PC-9 (cell line): ENCODE data around the gene R3HDM1. TPM values are rescaled to one million over a fixed set of nuclear protein-coding genes. Genes with fewer than 3 reads are reported as not detected.

ENCODE experiments used
- BruUV-seq: library from RNA; stranded (reverse); fragments of 400-500 nt; replicated peaks from 2 replicates; lab custom pipeline; 2021; lab: Mats Ljungman, UMichigan
- CTCF ChIA-PET: fragments of 300-600 bp; sonication (Branson Sonifier 250); formaldehyde crosslinking; loops from one replicate; lab custom pipeline; 2022; ENCODE audit warnings: antibody characterized with exemption; lab: Charles Lee
- POLR2A ChIA-PET: fragments of 300-600 bp; sonication (Branson Sonifier 250); formaldehyde crosslinking; loops from one replicate; lab custom pipeline; 2022; ENCODE audit warnings: antibody characterized with exemption; ENCODE audit not compliant: unreplicated experiment; lab: Charles Lee
- DNase-seq, 2 experiments: peaks; one replicate each; pipeline versions ENCODE4 v3.0.0 to v3.0.0-alpha.2; 2015 to 2022; ENCODE audit warnings: mixed read lengths in 1 of 2
- H2AFZ ChIP-seq: fragments of 200-600 bp; sonication (generic); 2 replicates; pipeline ENCODE4 v1.8.1; 2017; ENCODE audit warnings: antibody characterized with exemption
- H3F3A ChIP-seq: fragments of 200-600 bp; sonication (generic); 2 replicates; pipeline ENCODE4 v1.8.1; 2017; ENCODE audit warnings: antibody characterized with exemption, mild to moderate bottlenecking, low read depth; ENCODE audit not compliant: insufficient read depth
- H3K27ac ChIP-seq: fragments of 200-600 bp; sonication (generic); 2 replicates; pipeline ENCODE4 v1.6.1; 2016; ENCODE audit warnings: mixed run types
- H3K27me3 ChIP-seq: fragments of 200-600 bp; sonication (generic); 2 replicates; pipeline ENCODE4 v1.6.1; 2016; ENCODE audit warnings: low read depth, mixed run types; ENCODE audit not compliant: insufficient read depth
- H3K36me3 ChIP-seq: fragments of 200-600 bp; sonication (generic); 2 replicates; pipeline ENCODE4 v1.6.1; 2016; ENCODE audit warnings: low read depth, mixed run types
- H3K4me1 ChIP-seq: fragments of 200-600 bp; sonication (generic); replicated peaks from 2 replicates; pipeline ENCODE4 v1.6.1; 2016; ENCODE audit warnings: mixed run types; ENCODE audit not compliant: insufficient read depth
- H3K4me2 ChIP-seq: fragments of 200-600 bp; sonication (generic); 2 replicates; pipeline ENCODE4 v1.6.1; 2017; ENCODE audit warnings: mixed run types
- H3K4me3 ChIP-seq: fragments of 200-600 bp; sonication (generic); 2 replicates; pipeline ENCODE4 v1.6.1; 2016; ENCODE audit warnings: mixed run types
- H3K79me2 ChIP-seq: fragments of 200-600 bp; sonication (generic); 2 replicates; pipeline ENCODE4 v1.6.1; 2017; ENCODE audit warnings: low read depth, mixed run types
- H3K9me2 ChIP-seq: fragments of 200-600 bp; sonication (generic); 2 replicates; pipeline ENCODE4 v1.8.1; 2017; ENCODE audit warnings: mild to moderate bottlenecking; ENCODE audit not compliant: insufficient read depth
- H3K9me3 ChIP-seq: fragments of 200-600 bp; sonication (generic); 2 replicates; pipeline ENCODE4 v1.8.1; 2016; ENCODE audit warnings: low read depth; ENCODE audit not compliant: insufficient read depth
- H4K20me1 ChIP-seq: fragments of 200-600 bp; sonication (generic); 2 replicates; pipeline ENCODE4 v1.8.1; 2017; ENCODE audit not compliant: insufficient read depth
- CTCF ChIP-seq: fragments of 200-600 bp; sonication (generic); conservative IDR thresholded peaks from 2 replicates; pipeline ENCODE4 v1.6.1; 2017; ENCODE audit warnings: mixed run types, antibody characterized with exemption, mild to moderate bottlenecking, moderate library complexity
- EZH2 ChIP-seq: fragments of 200-600 bp; sonication (generic); IDR thresholded peaks from 2 replicates; pipeline ENCODE4 v1.8.0; 2017; ENCODE audit warnings: antibody characterized with exemption, low read depth
- intact Hi-C: fragments of 100-400 bp; cut with micrococcal nuclease; formaldehyde crosslinking; loops from one replicate; pipeline ENCODE4 v1.10.0; 2022; ENCODE audit not compliant: unreplicated experiment
- total RNA-seq: library from RNA; stranded (reverse); gene quantifications from 2 replicates; pipeline ENCODE4 v1.2.3, GENCODE V29; 2021

Gene R3HDM1
- total RNA-seq, 1 experiment from 2014 or later, result 36.7 TPM

- intact Hi-C loops, result no loop called here
- no peak for DNase-seq
- no TSS peak for BruUV-seq
- no peaks in the 10 kb centered on the region for H3K79me2 ChIP-seq
- H2AFZ ChIP-seq, result no peak overlapping the region
- CTCF ChIA-PET, result no interaction called here
- H4K20me1 ChIP-seq, result no peaks in the 10 kb centered on the region
- TF ChIP-seq EZH2 (no peak), CTCF (no peak)
- no peaks in the 10 kb centered on the region for H3K27me3 ChIP-seq
- no peaks in the 10 kb centered on the region for H3K4me1 ChIP-seq
- no peaks in the 10 kb centered on the region for H3F3A ChIP-seq
- H3K4me3 ChIP-seq, result no peak overlapping the region
- POLR2A ChIA-PET, result no interaction called here
- H3K9me3 ChIP-seq, result no peaks in the 10 kb centered on the region
- no peaks in the 10 kb centered on the region for H3K9me2 ChIP-seq
- no peak overlapping the region for H3K27ac ChIP-seq
- no peak overlapping the region for H3K4me2 ChIP-seq
- no peaks in the 10 kb centered on the region for H3K36me3 ChIP-seq
Observed at GRCh38 chr2:135570884-135571283, 39.6 kb downstream of the R3HDM1 start.

DNA sequence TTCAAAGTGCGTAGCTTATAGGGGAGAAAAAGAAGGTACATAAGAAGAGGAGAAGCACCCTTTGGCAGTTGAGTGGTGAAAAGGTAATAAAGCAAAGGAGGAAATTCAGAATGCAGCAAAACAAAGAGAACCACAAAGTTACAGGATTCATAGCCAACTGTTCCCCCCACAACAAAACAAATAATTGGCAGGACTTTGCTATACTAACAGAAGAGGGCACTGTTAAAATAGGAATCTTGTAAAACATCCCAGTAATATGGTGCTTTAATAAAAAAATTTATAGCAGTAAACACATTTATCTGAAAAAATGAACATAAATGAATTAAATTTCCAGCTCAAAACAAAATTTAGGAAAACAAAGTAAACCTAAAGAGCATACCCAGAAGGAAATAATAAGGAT lies 42.3 kb downstream of the R3HDM1 start:
- Histone ChIP-seq H3K4me3 (no peak overlapping the region), H3K4me1 (no peaks in the 10 kb centered on the region), H3K9me3 (no peaks in the 10 kb centered on the region), H3K4me2 (no peak overlapping the region), H2AFZ (no peak overlapping the region), H3K9me2 (no peaks in the 10 kb centered on the region), H3K36me3 (no peaks in the 10 kb centered on the region), H3F3A (no peaks in the 10 kb centered on the region), H3K27me3 (no peaks in the 10 kb centered on the region), H3K79me2 (no peaks in the 10 kb centered on the region), H4K20me1 (no peaks in the 10 kb centered on the region), H3K27ac (no peak overlapping the region)
- no peak for DNase-seq
- no peak for TF ChIP-seq EZH2
- TF ChIP-seq CTCF, result no peak
- intact Hi-C loops, result no loop called here
- CTCF ChIA-PET, result interaction anchor here (0.7 kb wide), 1 partner anchor 893 kb away, joined by 3 read pairs; no protein-coding TSS in a partner anchor
- BruUV-seq, result no TSS peak
- POLR2A ChIA-PET, result no interaction called here

DNA sequence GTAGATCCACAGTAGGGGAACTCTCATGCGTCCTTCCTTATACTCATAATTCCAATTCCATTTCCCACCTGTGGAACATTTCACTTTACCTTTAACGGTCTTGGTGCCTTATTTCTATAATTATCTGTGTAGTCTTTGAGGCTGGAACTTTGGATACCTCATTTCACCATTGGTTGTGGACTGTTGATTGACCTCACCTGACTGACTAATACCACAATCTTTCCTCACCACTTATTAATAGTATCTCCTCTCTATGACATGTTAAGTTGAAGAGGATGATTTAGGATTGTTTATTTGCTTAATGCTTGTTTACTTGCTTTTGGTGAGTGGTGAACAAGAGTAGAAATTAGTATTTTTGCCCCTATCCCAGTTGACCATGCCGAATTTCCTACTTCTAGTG lies 50.0 kb downstream of the R3HDM1 start:
- POLR2A ChIA-PET, result no interaction called here
- Histone ChIP-seq H3K36me3 (no peaks in the 10 kb centered on the region), H3K4me3 (no peak overlapping the region), H3K27ac (no peak overlapping the region), H3K4me1 (no peaks in the 10 kb centered on the region), H3K27me3 (no peaks in the 10 kb centered on the region), H3F3A (no peaks in the 10 kb centered on the region), H4K20me1 (no peaks in the 10 kb centered on the region), H3K9me3 (no peaks in the 10 kb centered on the region), H3K4me2 (no peak overlapping the region), H3K9me2 (no peaks in the 10 kb centered on the region), H3K79me2 (peaks cover 3% of the 10 kb centered on the region; the same call in 1 of the 2 replicates), H2AFZ (no peak overlapping the region)
- TF ChIP-seq EZH2 (no peak), CTCF (no peak)
- no TSS peak for BruUV-seq
- intact Hi-C loops, result no loop called here
- no peak for DNase-seq
- CTCF ChIA-PET, result no interaction called here
